Trophoblast cell (in vitro differentiated cells and primary cell): Measurements from ENCODE around the gene TMEM232.

Experiments used
- DNase-seq, 2 donors: peaks; one replicate each; pipeline ENCODE4 v3.0.0-alpha.2; 2016
- H2AFZ ChIP-seq: 2 replicates; pipeline ENCODE4 v1.6.1; 2013; ENCODE audit warnings: low read length, moderate library complexity, mild to moderate bottlenecking; ENCODE audit not compliant: insufficient read depth, poor library complexity
- H2AK5ac ChIP-seq: 2 replicates; pipeline ENCODE4 v1.6.1; 2013; ENCODE audit warnings: mild to moderate bottlenecking, low read length
- H2BK120ac ChIP-seq: 2 replicates; pipeline ENCODE4 v1.6.1; 2013; ENCODE audit warnings: low read length, mild to moderate bottlenecking, moderate library complexity; ENCODE audit not compliant: insufficient read depth, poor library complexity
- H2BK12ac ChIP-seq: 2 replicates; pipeline ENCODE4 v1.6.1; 2013; ENCODE audit warnings: mild to moderate bottlenecking, low read length, moderate library complexity
- H2BK5ac ChIP-seq: 2 replicates; pipeline ENCODE4 v1.6.1; 2013; ENCODE audit warnings: low read length, low read depth, moderate library complexity, mild to moderate bottlenecking; ENCODE audit not compliant: poor library complexity
- H3K14ac ChIP-seq: 2 replicates; pipeline ENCODE4 v1.6.1; 2013; ENCODE audit warnings: mild to moderate bottlenecking, low read length
- H3K18ac ChIP-seq: 2 replicates; pipeline ENCODE4 v1.6.1; 2013; ENCODE audit warnings: mild to moderate bottlenecking, low read length
- H3K23ac ChIP-seq: 2 replicates; pipeline ENCODE4 v1.6.1; 2013; ENCODE audit warnings: low read length
- H3K27ac ChIP-seq: 2 replicates; pipeline ENCODE4 v1.5.1; 2013; ENCODE audit warnings: low read depth, mild to moderate bottlenecking, inconsistent platforms, low read length, moderate library complexity
- H3K27me3 ChIP-seq: 2 replicates; pipeline ENCODE4 v1.6.1; 2013; ENCODE audit warnings: inconsistent platforms, mild to moderate bottlenecking, low read length, moderate library complexity; ENCODE audit not compliant: insufficient read depth
- H3K36me3 ChIP-seq, 2 experiments: 1 replicate in 1 of 2; 2 replicates in 1 of 2; pipeline ENCODE4 v1.6.1; 2013; ENCODE audit warnings: low read length in 2 of 2, mild to moderate bottlenecking in 2 of 2, moderate library complexity in 1 of 2; ENCODE audit not compliant: insufficient read depth in 2 of 2, control insufficient read depth in 1 of 2
- H3K4ac ChIP-seq: 2 replicates; pipeline ENCODE4 v1.6.1; 2013; ENCODE audit warnings: low read depth, mild to moderate bottlenecking, low read length, moderate library complexity
- H3K4me1 ChIP-seq, 2 experiments: 1 replicate in 1 of 2; 2 replicates in 1 of 2; pipeline ENCODE4 v1.6.1; 2013; ENCODE audit warnings: low read length in 2 of 2, mild to moderate bottlenecking in 2 of 2, moderate library complexity in 1 of 2; ENCODE audit not compliant: insufficient read depth in 2 of 2, control insufficient read depth in 1 of 2
- H3K4me2 ChIP-seq: 2 replicates; pipeline ENCODE4 v1.6.1; 2013; ENCODE audit warnings: inconsistent platforms, mild to moderate bottlenecking, low read length, moderate library complexity
- H3K4me3 ChIP-seq: 2 replicates; pipeline ENCODE4 v1.5.1; 2013; ENCODE audit warnings: mild to moderate bottlenecking, low read depth, low read length, inconsistent platforms
- H3K79me1 ChIP-seq: one replicate; pipeline ENCODE4 v1.6.1; 2013; ENCODE audit warnings: low read length
- H3K79me2 ChIP-seq: 2 replicates; pipeline ENCODE4 v1.6.1; 2013; ENCODE audit warnings: low read length, mild to moderate bottlenecking; ENCODE audit not compliant: control insufficient read depth, insufficient read depth, poor library complexity
- H3K9ac ChIP-seq: 2 replicates; pipeline ENCODE4 v1.6.1; 2013; ENCODE audit warnings: mild to moderate bottlenecking, low read length
- H3K9me3 ChIP-seq: 2 replicates; pipeline ENCODE4 v1.6.1; 2013; ENCODE audit warnings: low read depth, mild to moderate bottlenecking, control low read depth, inconsistent platforms, low read length; ENCODE audit not compliant: insufficient read depth
- H4K12ac ChIP-seq: 2 replicates; pipeline ENCODE4 v1.6.1; 2013; ENCODE audit warnings: low read depth, mild to moderate bottlenecking, low read length, moderate library complexity
- H4K8ac ChIP-seq: 2 replicates; pipeline ENCODE4 v1.6.1; 2013; ENCODE audit warnings: low read depth, mild to moderate bottlenecking, low read length, moderate library complexity
- H4K91ac ChIP-seq: one replicate; pipeline ENCODE4 v1.6.1; 2013; ENCODE audit warnings: low read depth, mild to moderate bottlenecking, low read length, moderate library complexity
- whole genome bisulfite sequencing: extraction: QIAGEN DNeasy Blood & Tissue Kit; methylation state at CpG from one replicate; pipeline ENCODE4 v1.1.7; 2013; ENCODE audit warnings: missing lambda C conversion rate; ENCODE audit not compliant: insufficient read length, insufficient coverage; ENCODE audit errors: extremely low coverage; 5-methylcytosine and 5-hydroxymethylcytosine counted together

Gene TMEM232

GRCh38 chr5:110545716-110546115 is 180.8 kb downstream of the TMEM232 start:
- H4K8ac ChIP-seq = no peak overlapping the region
- H4K91ac ChIP-seq = no peak overlapping the region
- H3K9me3 ChIP-seq = no peaks in the 10 kb centered on the region
- no peak overlapping the region for H2AFZ ChIP-seq
- no peaks in the 10 kb centered on the region for H3K79me1 ChIP-seq
- no peak overlapping the region for H3K18ac ChIP-seq
- no peaks in the 10 kb centered on the region for H3K36me3 ChIP-seq
- no peak overlapping the region for H3K4me3 ChIP-seq
- H3K4me2 ChIP-seq = no peak overlapping the region
- no peak overlapping the region for H4K12ac ChIP-seq
- H3K27me3 ChIP-seq = no peaks in the 10 kb centered on the region
- H3K23ac ChIP-seq = no peak overlapping the region
- no peak overlapping the region for H2BK120ac ChIP-seq
- no peaks in the 10 kb centered on the region for H3K79me2 ChIP-seq
- WGBS = no CpG with 5 or more reads among the region's 1 CpG
- no peak overlapping the region for H3K27ac ChIP-seq
- H3K14ac ChIP-seq = no peak overlapping the region
- DNase-seq = no peak
- no peak overlapping the region for H2BK12ac ChIP-seq
- H2BK5ac ChIP-seq = no peak overlapping the region
- H2AK5ac ChIP-seq = no peak overlapping the region
- H3K4ac ChIP-seq = no peak overlapping the region
- no peak overlapping the region for H3K9ac ChIP-seq
- H3K4me1 ChIP-seq = no peaks in the 10 kb centered on the region

DNA sequence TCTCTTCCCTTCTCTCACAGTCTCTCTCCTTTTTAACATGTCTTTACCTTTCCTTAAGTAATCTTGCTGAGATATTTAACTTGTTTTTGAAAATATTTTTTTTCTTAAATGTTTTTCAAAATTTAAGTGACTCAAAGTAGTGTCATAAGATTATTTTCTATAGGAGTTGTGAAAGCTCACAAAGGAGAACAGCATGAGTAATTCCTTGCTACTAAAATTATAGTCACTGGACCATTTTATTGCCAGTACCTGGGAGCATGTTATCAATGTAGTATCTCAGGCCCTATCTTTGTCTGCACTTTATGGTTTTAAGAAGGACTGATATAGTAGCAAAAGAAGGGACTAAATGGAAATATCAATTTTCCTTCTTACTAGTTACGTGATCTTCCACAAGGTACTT is 181.9 kb downstream of the TMEM232 start:
- H2BK120ac ChIP-seq = no peak overlapping the region
- H3K79me1 ChIP-seq = no peaks in the 10 kb centered on the region
- no peak overlapping the region for H2AFZ ChIP-seq
- H3K4me2 ChIP-seq = no peak overlapping the region
- H3K4me1 ChIP-seq = no peaks in the 10 kb centered on the region
- no peak for DNase-seq
- H3K18ac ChIP-seq = no peak overlapping the region
- H4K91ac ChIP-seq = no peak overlapping the region
- no peak overlapping the region for H4K12ac ChIP-seq
- no peak overlapping the region for H3K14ac ChIP-seq
- no peaks in the 10 kb centered on the region for H3K9me3 ChIP-seq
- H2BK12ac ChIP-seq = no peak overlapping the region
- no peak overlapping the region for H2AK5ac ChIP-seq
- H3K4ac ChIP-seq = no peak overlapping the region
- H3K79me2 ChIP-seq = no peaks in the 10 kb centered on the region
- no peaks in the 10 kb centered on the region for H3K27me3 ChIP-seq
- no peak overlapping the region for H4K8ac ChIP-seq
- H2BK5ac ChIP-seq = no peak overlapping the region
- WGBS = no CpG with 5 or more reads among the region's 1 CpG
- H3K27ac ChIP-seq = no peak overlapping the region
- no peak overlapping the region for H3K23ac ChIP-seq
- H3K36me3 ChIP-seq = no peaks in the 10 kb centered on the region
- no peak overlapping the region for H3K9ac ChIP-seq
- H3K4me3 ChIP-seq = no peak overlapping the region

GRCh38 chr5:110542949-110543348 is 183.5 kb downstream of the TMEM232 start:
- Histone ChIP-seq H2AK5ac (no peak overlapping the region), H3K79me2 (no peaks in the 10 kb centered on the region), H3K4ac (no peak overlapping the region), H3K36me3 (no peaks in the 10 kb centered on the region), H3K18ac (no peak overlapping the region), H3K27ac (no peak overlapping the region), H3K14ac (no peak overlapping the region), H3K9ac (no peak overlapping the region), H2BK12ac (no peak overlapping the region), H3K4me3 (no peak overlapping the region), H3K9me3 (no peaks in the 10 kb centered on the region), H4K91ac (no peak overlapping the region), H3K79me1 (no peaks in the 10 kb centered on the region), H2AFZ (no peak overlapping the region), H3K4me1 (no peaks in the 10 kb centered on the region), H3K4me2 (no peak overlapping the region), H3K23ac (no peak overlapping the region), H4K8ac (no peak overlapping the region), H2BK5ac (no peak overlapping the region), H2BK120ac (no peak overlapping the region), H4K12ac (no peak overlapping the region), H3K27me3 (no peaks in the 10 kb centered on the region)
- WGBS = no CpG with 5 or more reads among the region's 3 CpGs
- DNase-seq = no peak

GRCh38 chr5:110536120-110537115 is 190.1 kb downstream of the TMEM232 start:
- H3K79me2 ChIP-seq = no peaks in the 10 kb centered on the region
- H2AFZ ChIP-seq = no peak overlapping the region
- H4K8ac ChIP-seq = no peak overlapping the region
- H3K18ac ChIP-seq = no peak overlapping the region
- H3K23ac ChIP-seq = no peak overlapping the region
- peaks cover 0 to 2% of the 10 kb centered on the region in 2 experiments for H3K4me1 ChIP-seq
- no peak overlapping the region for H3K4ac ChIP-seq
- no peak overlapping the region for H3K4me3 ChIP-seq
- no peaks in the 10 kb centered on the region for H3K36me3 ChIP-seq
- H3K79me1 ChIP-seq = no peaks in the 10 kb centered on the region
- H3K4me2 ChIP-seq = no peak overlapping the region
- no peak overlapping the region for H3K9ac ChIP-seq
- H2BK12ac ChIP-seq = no peak overlapping the region
- no peak overlapping the region for H3K14ac ChIP-seq
- H2BK120ac ChIP-seq = no peak overlapping the region
- no peak overlapping the region for H4K12ac ChIP-seq
- H2BK5ac ChIP-seq = no peak overlapping the region
- no peak overlapping the region for H4K91ac ChIP-seq
- WGBS = no CpG with 5 or more reads among the region's 6 CpGs
- H2AK5ac ChIP-seq = no peak overlapping the region
- DNase-seq = no peak
- H3K27me3 ChIP-seq = no peaks in the 10 kb centered on the region
- H3K27ac ChIP-seq = no peak overlapping the region
- no peaks in the 10 kb centered on the region for H3K9me3 ChIP-seq
